A549 (cell line): ENCODE results near the gene JKAMP. TPM values are rescaled to one million over a fixed set of nuclear protein-coding genes. Genes with fewer than 3 reads are reported as not detected.
A peak's percentile ranks its signal among the peaks of the same experiment; 100 is the strongest.

Source experiments
- ATAC-seq, 2 experiments: fragments of 200-7000 bp in 1 of 2; fragments of >200 bp in 1 of 2; cut with Nextera tagmentation in 1 of 2; cut with Tn5 transposase in 1 of 2; 3 replicates each; pipeline versions ENCODE4 v1.8.0 to v1.9.1; 2018 to 2020; ENCODE audit warnings: mild to moderate bottlenecking in 1 of 2, moderate library complexity in 1 of 2
- CTCF ChIA-PET: fragments of 300-600 bp; sonication (Branson Sonifier 250); formaldehyde crosslinking; extraction: SDS; loops from one replicate; lab custom pipeline; 2021; ENCODE audit warnings: antibody characterized with exemption, inconsistent platforms; lab: Yijun Ruan, JAX
- POLR2A ChIA-PET: fragments of 350-600 bp; formaldehyde crosslinking; extraction: SDS; loops from one replicate; lab custom pipeline; 2021; ENCODE audit warnings: antibody characterized with exemption, inconsistent platforms; lab: Yijun Ruan, JAX
- DNase-seq, 2 experiments: peaks; one replicate each; pipeline versions ENCODE4 v3.0.0 to v3.0.0-alpha.2; 2011 to 2016; ENCODE audit warnings: low read depth in 1 of 2, low spot score in 1 of 2
- FAIRE-seq: peaks from 2 replicates; lab custom pipeline; 2011; peaks lifted over from hg19 to GRCh38; lab: Jason Lieb, UNC
- H3K27ac ChIP-seq, 2 experiments: fragments of >200 bp; sonication (Bioruptor Twin); formaldehyde crosslinking; 3 replicates each; pipeline ENCODE4 v1.5.1; 2016 to 2017
- H3K4me1 ChIP-seq: fragments of >200 bp; sonication (Bioruptor Twin); formaldehyde crosslinking; 3 replicates; pipeline ENCODE4 v1.6.1; 2016
- H3K4me2 ChIP-seq: fragments of >200 bp; sonication (Bioruptor Twin); formaldehyde crosslinking; 3 replicates; pipeline ENCODE4 v1.6.1; 2016
- H3K4me3 ChIP-seq: fragments of >200 bp; sonication (Bioruptor Twin); formaldehyde crosslinking; 3 replicates; pipeline ENCODE4 v1.5.1; 2016
- H3K9me3 ChIP-seq: fragments of >200 bp; sonication (Bioruptor Twin); formaldehyde crosslinking; 3 replicates; pipeline ENCODE4 v1.6.1; 2016
- ATOH8 ChIP-seq: fragments of 250-450 bp; sonication (Bioruptor Pico); IDR thresholded peaks from 2 replicates; pipeline ENCODE4 v1.5.0; 2020; ENCODE audit warnings: low read depth, mild to moderate bottlenecking, moderate library complexity
- CBX8 ChIP-seq: fragments of 200-600 bp; sonication (generic); IDR thresholded peaks from 2 replicates; pipeline ENCODE4 v1.6.1; 2016
- CHD4 ChIP-seq: fragments of 200-600 bp; sonication (generic); IDR thresholded peaks from 2 replicates; pipeline ENCODE4 v1.6.1; 2016; ENCODE audit warnings: antibody characterized with exemption, mild to moderate bottlenecking, borderline replicate concordance
- EP300 ChIP-seq, 2 experiments: fragments of >200 bp; sonication (Bioruptor Twin); formaldehyde crosslinking; IDR thresholded peaks; 2 replicates in 1 of 2; 3 replicates in 1 of 2; pipeline ENCODE4 v1.6.1; 2016 to 2017
- FOSB ChIP-seq: fragments of 250-450 bp; sonication (Bioruptor Pico); IDR thresholded peaks from 2 replicates; pipeline ENCODE4 v1.5.0; 2020; ENCODE audit warnings: mild to moderate bottlenecking, moderate library complexity
- FOSL2 ChIP-seq, 2 experiments: fragments of 450-650 bp in 1 of 2; fragments of >200 bp in 1 of 2; sonication (Bioruptor Twin) in 1 of 2; formaldehyde crosslinking; IDR thresholded peaks; 2 replicates each; pipeline versions ENCODE4 v1.5.0 to v1.6.1; 2016 to 2020; ENCODE audit warnings: mild to moderate bottlenecking in 1 of 2, moderate library complexity in 1 of 2
- FOXS1 ChIP-seq: fragments of 250-450 bp; sonication (Bioruptor Pico); IDR thresholded peaks from 2 replicates; pipeline ENCODE4 v1.5.0; 2020; ENCODE audit warnings: mild to moderate bottlenecking, moderate library complexity
- GATA3 ChIP-seq: IDR thresholded peaks from 2 replicates; pipeline ENCODE4 v1.6.1; 2012; ENCODE audit warnings: borderline replicate concordance
- HDAC2 ChIP-seq: fragments of 200-600 bp; sonication (generic); IDR thresholded peaks from 2 replicates; pipeline ENCODE4 v1.6.1; 2016
- HOXA7 ChIP-seq: fragments of 250-450 bp; sonication (Bioruptor Pico); IDR thresholded peaks from 2 replicates; pipeline ENCODE4 v1.5.0; 2020; ENCODE audit warnings: mild to moderate bottlenecking, moderate library complexity
- HOXB13 ChIP-seq: fragments of 250-450 bp; sonication (Bioruptor Pico); IDR thresholded peaks from 2 replicates; pipeline ENCODE4 v1.5.0; 2020; ENCODE audit warnings: low read depth, mild to moderate bottlenecking, moderate library complexity
- HOXB5 ChIP-seq: fragments of 250-450 bp; sonication (Bioruptor Pico); IDR thresholded peaks from 2 replicates; pipeline ENCODE4 v1.5.0; 2020; ENCODE audit warnings: mild to moderate bottlenecking, moderate library complexity
- JUNB ChIP-seq: fragments of >200 bp; sonication (Bioruptor Twin); formaldehyde crosslinking; IDR thresholded peaks from 2 replicates; pipeline ENCODE4 v1.6.1; 2016
- KDM1A ChIP-seq: fragments of 200-600 bp; sonication (generic); IDR thresholded peaks from 2 replicates; pipeline ENCODE4 v1.6.1; 2016; ENCODE audit warnings: low read depth, mild to moderate bottlenecking
- MAFK ChIP-seq: fragments of 450-650 bp; IDR thresholded peaks from 2 replicates; pipeline ENCODE4 v1.6.1; 2014; ENCODE audit not compliant: partially characterized antibody
- MYC ChIP-seq: IDR thresholded peaks from 2 replicates; pipeline ENCODE4 v1.6.1; 2012; ENCODE audit warnings: mild to moderate bottlenecking, inconsistent platforms, low read length, improper control_type of control experiment, borderline replicate concordance
- NFE2L2 ChIP-seq: fragments of 150-350 bp; conservative IDR thresholded peaks from 2 replicates; pipeline ENCODE4 v1.6.1; 2014; ENCODE audit warnings: low read length
- POLR2A ChIP-seq: IDR thresholded peaks from 2 replicates; pipeline ENCODE4 v1.6.1; 2012; ENCODE audit warnings: mild to moderate bottlenecking, low read length
- POLR2AphosphoS2 ChIP-seq: conservative IDR thresholded peaks from 2 replicates; pipeline ENCODE4 v1.6.1; 2012; ENCODE audit warnings: low read length, improper control_type of control experiment, inconsistent platforms
- RARB ChIP-seq: fragments of 250-450 bp; sonication (Bioruptor Pico); IDR thresholded peaks from 2 replicates; pipeline ENCODE4 v1.8.0; 2021; ENCODE audit warnings: mild to moderate bottlenecking, moderate library complexity
- RCOR1 ChIP-seq: fragments of 150-350 bp; IDR thresholded peaks from 2 replicates; pipeline ENCODE4 v1.6.1; 2014; ENCODE audit warnings: antibody characterized with exemption, low read length, low read depth
- RFX5 ChIP-seq: fragments of 450-650 bp; IDR thresholded peaks from 2 replicates; pipeline ENCODE4 v1.7.1; 2014; ENCODE audit warnings: antibody characterized with exemption, mild to moderate bottlenecking, moderate library complexity
- SMC3 ChIP-seq: fragments of >200 bp; sonication (Bioruptor Twin); formaldehyde crosslinking; IDR thresholded peaks from 3 replicates; pipeline ENCODE4 v1.6.1; 2018; ENCODE audit warnings: inconsistent platforms
- SREBF2 ChIP-seq: fragments of 450-650 bp; IDR thresholded peaks from 2 replicates; pipeline ENCODE4 v1.6.1; 2014; ENCODE audit warnings: mild to moderate bottlenecking, moderate library complexity
- TFCP2L1 ChIP-seq: fragments of 250-450 bp; sonication (Bioruptor Pico); IDR thresholded peaks from 2 replicates; pipeline ENCODE4 v1.5.0; 2021; ENCODE audit warnings: mild to moderate bottlenecking
- ZC3H11A ChIP-seq: fragments of 450-650 bp; IDR thresholded peaks from 2 replicates; pipeline ENCODE4 v1.6.1; 2014; ENCODE audit warnings: antibody characterized with exemption, mild to moderate bottlenecking
- ZFP36 ChIP-seq: fragments of 450-650 bp; IDR thresholded peaks from 2 replicates; pipeline ENCODE4 v1.6.1; 2014; ENCODE audit warnings: borderline replicate concordance; ENCODE audit not compliant: partially characterized antibody
- ZNF302 ChIP-seq: fragments of 250-450 bp; sonication (Bioruptor Pico); IDR thresholded peaks from 2 replicates; pipeline ENCODE4 v1.9.0; 2021; ENCODE audit warnings: inconsistent platforms, mild to moderate bottlenecking, moderate library complexity
- WGBS: methylation state at CpG from one replicate; pipeline ENCODE4 v1.1.6; 2017; ENCODE audit errors: missing lambda C conversion rate; 5-methylcytosine and 5-hydroxymethylcytosine counted together
- polyA plus RNA-seq, 4 experiments: library from polyadenylated mRNA; depleted of rRNA in 3 of 4; stranded (reverse); fragments of >200 nt; fragmentation: RNase III in 1 of 4; extraction: RNeasy Plus Mini Kit Qiagen cat#74134 plus additional on column Dnase treatment in 1 of 4; gene quantifications; 2 replicates in 3 of 4; 3 replicates in 1 of 4; pipeline ENCODE4 v1.2.3, GENCODE V29; 2011 to 2017
- TF ChIP-seq, protein P1 (sequence below): fragments of >200 bp; sonication (Bioruptor Twin); formaldehyde crosslinking; IDR thresholded peaks from 2 replicates; pipeline ENCODE4 v1.6.1; 2016
- TF ChIP-seq, protein P2 (sequence below): fragments of 150-350 bp; IDR thresholded peaks from 2 replicates; pipeline ENCODE4 v1.6.1; 2014; ENCODE audit warnings: low read depth, mild to moderate bottlenecking, low read length
- TF ChIP-seq, protein P3 (sequence below): IDR thresholded peaks from 2 replicates; pipeline ENCODE4 v1.6.1; 2012; ENCODE audit warnings: low read depth, borderline replicate concordance
- TF ChIP-seq, protein P4 (sequence below): fragments of >200 bp; sonication (Bioruptor Twin); formaldehyde crosslinking; IDR thresholded peaks from 3 replicates; pipeline ENCODE4 v1.6.1; 2016

The JKAMP gene
- polyA plus RNA-seq, 2 of the 4 experiments (the other 2 are of a cell fraction) = 89.4 to 266 TPM

DNA sequence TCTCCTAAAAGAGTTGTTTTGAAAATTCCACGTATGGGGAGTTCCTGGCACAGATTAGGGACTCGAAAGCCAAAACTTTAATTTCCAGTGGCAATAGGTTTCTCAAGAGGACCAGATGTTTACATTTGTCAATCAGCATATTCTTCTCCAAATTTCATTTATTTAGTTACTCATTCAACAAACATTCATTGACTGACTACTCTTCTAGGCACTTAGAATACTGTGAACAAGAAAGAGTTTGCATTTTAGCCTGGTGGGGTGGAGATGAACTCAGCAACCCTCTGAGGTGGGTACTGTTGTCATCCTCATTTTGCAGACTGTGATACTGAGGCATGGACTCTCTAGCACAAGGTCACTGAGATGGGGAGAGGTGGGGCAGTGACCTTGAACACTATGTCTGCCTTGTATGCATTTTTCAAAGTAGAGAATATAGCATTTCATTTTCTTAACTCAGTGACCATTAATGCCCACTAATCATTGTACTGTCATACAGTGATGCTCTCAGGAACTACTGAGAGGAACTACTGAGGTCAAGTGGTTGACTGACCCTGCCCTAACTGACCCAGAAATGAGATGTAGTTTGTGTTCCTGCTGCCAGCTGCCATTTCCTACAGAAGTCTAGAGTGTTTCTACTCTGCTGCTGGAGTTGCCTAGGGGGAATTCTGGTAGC lies 2.3 kb upstream of the JKAMP start (continued):
- TF ChIP-seq, protein P1, sequence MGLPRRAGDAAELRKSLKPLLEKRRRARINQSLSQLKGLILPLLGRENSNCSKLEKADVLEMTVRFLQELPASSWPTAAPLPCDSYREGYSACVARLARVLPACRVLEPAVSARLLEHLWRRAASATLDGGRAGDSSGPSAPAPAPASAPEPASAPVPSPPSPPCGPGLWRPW = no peak
- TF ChIP-seq TFCP2L1 (CRISPR knock-in tag) = 0 out of 2 replicates have a peak, but pooled peaks have one; percentile 10
- no peak for TF ChIP-seq ATOH8 (CRISPR knock-in tag)
- TF ChIP-seq CBX8 = no peak
- TF ChIP-seq SMC3 = no peak
- TF ChIP-seq POLR2AphosphoS2 = no peak
- no peak for TF ChIP-seq NFE2L2
- no peak for TF ChIP-seq RARB (CRISPR knock-in tag)
- TF ChIP-seq ZNF302 = no peak
- TF ChIP-seq, protein P2, sequence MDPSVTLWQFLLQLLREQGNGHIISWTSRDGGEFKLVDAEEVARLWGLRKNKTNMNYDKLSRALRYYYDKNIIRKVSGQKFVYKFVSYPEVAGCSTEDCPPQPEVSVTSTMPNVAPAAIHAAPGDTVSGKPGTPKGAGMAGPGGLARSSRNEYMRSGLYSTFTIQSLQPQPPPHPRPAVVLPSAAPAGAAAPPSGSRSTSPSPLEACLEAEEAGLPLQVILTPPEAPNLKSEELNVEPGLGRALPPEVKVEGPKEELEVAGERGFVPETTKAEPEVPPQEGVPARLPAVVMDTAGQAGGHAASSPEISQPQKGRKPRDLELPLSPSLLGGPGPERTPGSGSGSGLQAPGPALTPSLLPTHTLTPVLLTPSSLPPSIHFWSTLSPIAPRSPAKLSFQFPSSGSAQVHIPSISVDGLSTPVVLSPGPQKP = no peak
- no peak for TF ChIP-seq MYC
- TF ChIP-seq, protein P3, sequence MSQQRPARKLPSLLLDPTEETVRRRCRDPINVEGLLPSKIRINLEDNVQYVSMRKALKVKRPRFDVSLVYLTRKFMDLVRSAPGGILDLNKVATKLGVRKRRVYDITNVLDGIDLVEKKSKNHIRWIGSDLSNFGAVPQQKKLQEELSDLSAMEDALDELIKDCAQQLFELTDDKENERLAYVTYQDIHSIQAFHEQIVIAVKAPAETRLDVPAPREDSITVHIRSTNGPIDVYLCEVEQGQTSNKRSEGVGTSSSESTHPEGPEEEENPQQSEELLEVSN = no peak
- no peak for TF ChIP-seq HOXB5 (CRISPR knock-in tag)
- no peak for TF ChIP-seq POLR2A
- no peak for TF ChIP-seq RCOR1
- no peak for TF ChIP-seq KDM1A
- TF ChIP-seq JUNB = peak; percentile 84
- TF ChIP-seq CHD4 = no peak
- no peak for TF ChIP-seq RFX5
- no peak for TF ChIP-seq ZC3H11A
- TF ChIP-seq GATA3 = peak; percentile 63; the same call in 1 of the 2 replicates
- TF ChIP-seq FOSL2 (IDR thresholded peaks at IDR 0.05) = peak; percentile 40; the same call in 1 of the 2 replicates
- TF ChIP-seq FOSL2 (CRISPR knock-in tag; IDR thresholded peaks at IDR 0.05) = peak; percentile 66
- TF ChIP-seq, all 56 proteins: peak for 11

- Histone ChIP-seq H3K4me2 (peak overlapping the region; percentile 78), H3K4me3 (peak overlapping the region; percentile 82)
- TF ChIP-seq SREBF2 (no peak), FOSL2 (IDR thresholded peaks at IDR 0.05) (no peak; the same call in 1 of the 2 replicates), FOSL2 (CRISPR knock-in tag; IDR thresholded peaks at IDR 0.05) (peak; percentile 64), EP300 (IDR thresholded peaks at IDR 0.05) (peak in 1 of 2 experiments; percentile 35; a peak in 1 of 5 replicates), HDAC2 (peak; percentile 77; the same call in 1 of the 2 replicates), HOXA7 (0 out of 2 replicates have a peak, but pooled peaks have one; percentile 67), KDM1A (peak; percentile 89), NFE2L2 (peak; percentile 59), RARB (CRISPR knock-in tag) (peak; percentile 23; the same call in 1 of the 2 replicates), ZFP36 (peak; percentile 48), FOSB (CRISPR knock-in tag) (no peak), FOXS1 (CRISPR knock-in tag) (no peak), HOXB13 (CRISPR knock-in tag) (no peak), GATA3 (peak; percentile 33; the same call in 1 of the 2 replicates), MYC (0 out of 2 replicates have a peak, but pooled peaks have one; percentile 5), MAFK (peak; percentile 68), JUNB (peak; percentile 45; the same call in 1 of the 2 replicates)
- TF ChIP-seq, protein P4, sequence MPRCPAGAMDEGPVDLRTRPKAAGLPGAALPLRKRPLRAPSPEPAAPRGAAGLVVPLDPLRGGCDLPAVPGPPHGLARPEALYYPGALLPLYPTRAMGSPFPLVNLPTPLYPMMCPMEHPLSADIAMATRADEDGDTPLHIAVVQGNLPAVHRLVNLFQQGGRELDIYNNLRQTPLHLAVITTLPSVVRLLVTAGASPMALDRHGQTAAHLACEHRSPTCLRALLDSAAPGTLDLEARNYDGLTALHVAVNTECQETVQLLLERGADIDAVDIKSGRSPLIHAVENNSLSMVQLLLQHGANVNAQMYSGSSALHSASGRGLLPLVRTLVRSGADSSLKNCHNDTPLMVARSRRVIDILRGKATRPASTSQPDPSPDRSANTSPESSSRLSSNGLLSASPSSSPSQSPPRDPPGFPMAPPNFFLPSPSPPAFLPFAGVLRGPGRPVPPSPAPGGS = peak; percentile 50; the same call in 1 of the 3 replicates
- TF ChIP-seq, all 56 proteins: peak for 13
- ATAC-seq (peak; percentile 63 to 65), DNase-seq (peak; percentile 56 to 83), FAIRE-seq (peak; percentile 39)
- POLR2A ChIA-PET = interaction anchor here (0.6 to 2.5 kb wide), 7 partner anchors 10 to 1101 kb away, joined by 3 to 13 read pairs (median 3); partner anchors contain the start of gene CCDC175
- CTCF ChIA-PET = interaction anchor here (0.9 to 3.0 kb wide), 6 partner anchors 15 to 94 kb away, joined by 3 to 19 read pairs (median 3); partner anchors contain the start of gene CCDC175
- 1% methylated on average over 6 of the region's 6 CpGs for WGBS
- peak overlapping the region; percentile 98 for H3K27ac ChIP-seq
- peaks cover 45% of the 10 kb centered on the region for H3K4me1 ChIP-seq
- H3K9me3 ChIP-seq = no peaks in the 10 kb centered on the region
Measured at GRCh38 chr14:59482541-59483331, 1.6 kb upstream of the JKAMP start.
